Breast epithelium (tissue), 4 donors: ENCODE measurements around the gene SACS. TPM values are rescaled to one million over a fixed set of nuclear protein-coding genes. Genes with fewer than 3 reads are reported as not detected.

Experiments
- DNase-seq, 2 donors: peaks; one replicate each; pipeline ENCODE4 v3.0.0-alpha.2; 2019; ENCODE audit warnings: low spot score in 2 of 2
- H3K27ac ChIP-seq, 2 donors: fragments of 200-600 bp; sonication (generic) in 1 of 2; one replicate each; pipeline ENCODE4 v1.5.1; 2016 to 2019; ENCODE audit warnings: mild to moderate bottlenecking in 1 of 2
- H3K27me3 ChIP-seq, 2 donors: fragments of 200-600 bp; sonication (generic) in 1 of 2; one replicate each; pipeline versions ENCODE4 v1.5.1 to v1.6.0; 2017 to 2019; ENCODE audit warnings: control low read depth in 1 of 2, mild to moderate bottlenecking in 1 of 2
- H3K36me3 ChIP-seq: fragments of 200-600 bp; one replicate; pipeline ENCODE4 v1.5.1; 2019
- H3K4me1 ChIP-seq, 2 donors: fragments of 200-600 bp; sonication (generic); one replicate each; pipeline ENCODE4 v1.5.1; 2016 to 2019; ENCODE audit warnings: control low read depth in 1 of 2
- H3K4me3 ChIP-seq, 3 donors: fragments of 200-600 bp; sonication (generic); 1 replicate in 2 of 3; 2 replicates in 1 of 3; pipeline ENCODE4 v1.5.1; 2016 to 2019; ENCODE audit warnings: mild to moderate bottlenecking in 3 of 3, moderate library complexity in 2 of 3
- H3K9me3 ChIP-seq, 2 donors: fragments of 200-600 bp; sonication (generic) in 1 of 2; one replicate each; pipeline ENCODE4 v1.5.1; 2016 to 2019; ENCODE audit warnings: control low read depth in 1 of 2
- POLR2A ChIP-seq: fragments of 450-650 bp; IDR thresholded peaks from one replicate; pipeline ENCODE4 v1.6.1; 2016; ENCODE audit warnings: antibody characterized with exemption, mild to moderate bottlenecking, moderate library complexity
- POLR2AphosphoS5 ChIP-seq, 3 donors: sonication (generic); formaldehyde crosslinking; IDR thresholded peaks; one replicate each; pipeline ENCODE4 v1.6.1; 2017; ENCODE audit warnings: antibody characterized with exemption in 3 of 3
- intact Hi-C: fragments of 100-400 bp; cut with DNase I; formaldehyde crosslinking; loops from one replicate; pipeline ENCODE4 v1.15.1; 2023; ENCODE audit warnings: low total_unique reads
- total RNA-seq, 3 donors: library from RNA; depleted of rRNA; stranded (reverse); fragments of >200 nt; gene quantifications; one replicate each; pipeline ENCODE4 v1.1.0, GENCODE V29; 2016
- TF ChIP-seq, protein P1 (sequence below), 3 donors: fragments of 450-650 bp; IDR thresholded peaks; one replicate each; pipeline ENCODE4 v1.5.1; 2016 to 2017; ENCODE audit warnings: antibody characterized with exemption in 3 of 3, mild to moderate bottlenecking in 3 of 3, moderate library complexity in 3 of 3

Gene SACS
- total RNA-seq, 3 donors from 2014 or later, result 26.2 to 36.3 (median 32.4) TPM

DNA sequence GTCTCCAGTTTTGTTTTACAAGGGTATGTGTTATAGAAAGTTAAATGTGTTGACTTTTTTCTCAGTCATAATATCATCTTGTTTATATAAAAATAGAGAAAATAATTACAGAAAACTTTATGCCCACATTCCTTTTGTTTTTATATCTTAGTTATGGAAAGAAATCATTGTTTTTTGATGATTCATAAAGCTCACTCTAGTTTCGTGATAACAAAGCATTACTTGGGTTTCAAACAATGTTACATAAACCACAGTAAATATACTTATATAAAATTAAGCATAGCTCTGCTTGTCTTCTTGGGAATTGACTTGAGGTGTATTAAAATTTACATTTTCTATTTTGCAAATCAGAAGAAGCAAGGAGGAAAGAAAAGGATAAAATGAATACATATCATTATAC lies 140.9 kb downstream of the SACS start:
- Histone ChIP-seq H3K36me3 (no peaks in the 10 kb centered on the region), H3K9me3 (no peaks in the 10 kb centered on the region), H3K27me3 (no peaks in the 10 kb centered on the region), H3K4me1 (no peaks in the 10 kb centered on the region), H3K4me3 (no peak overlapping the region), H3K27ac (no peak overlapping the region)
- no peak for TF ChIP-seq POLR2AphosphoS5 (IDR thresholded peaks at IDR 0.05)
- TF ChIP-seq, protein P1, sequence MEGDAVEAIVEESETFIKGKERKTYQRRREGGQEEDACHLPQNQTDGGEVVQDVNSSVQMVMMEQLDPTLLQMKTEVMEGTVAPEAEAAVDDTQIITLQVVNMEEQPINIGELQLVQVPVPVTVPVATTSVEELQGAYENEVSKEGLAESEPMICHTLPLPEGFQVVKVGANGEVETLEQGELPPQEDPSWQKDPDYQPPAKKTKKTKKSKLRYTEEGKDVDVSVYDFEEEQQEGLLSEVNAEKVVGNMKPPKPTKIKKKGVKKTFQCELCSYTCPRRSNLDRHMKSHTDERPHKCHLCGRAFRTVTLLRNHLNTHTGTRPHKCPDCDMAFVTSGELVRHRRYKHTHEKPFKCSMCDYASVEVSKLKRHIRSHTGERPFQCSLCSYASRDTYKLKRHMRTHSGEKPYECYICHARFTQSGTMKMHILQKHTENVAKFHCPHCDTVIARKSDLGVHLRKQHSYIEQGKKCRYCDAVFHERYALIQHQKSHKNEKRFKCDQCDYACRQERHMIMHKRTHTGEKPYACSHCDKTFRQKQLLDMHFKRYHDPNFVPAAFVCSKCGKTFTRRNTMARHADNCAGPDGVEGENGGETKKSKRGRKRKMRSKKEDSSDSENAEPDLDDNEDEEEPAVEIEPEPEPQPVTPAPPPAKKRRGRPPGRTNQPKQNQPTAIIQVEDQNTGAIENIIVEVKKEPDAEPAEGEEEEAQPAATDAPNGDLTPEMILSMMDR (IDR thresholded peaks at IDR 0.05), result no peak
- TF ChIP-seq POLR2A, result no peak
- DNase-seq, result no peak
- intact Hi-C loops, result no loop called here

DNA sequence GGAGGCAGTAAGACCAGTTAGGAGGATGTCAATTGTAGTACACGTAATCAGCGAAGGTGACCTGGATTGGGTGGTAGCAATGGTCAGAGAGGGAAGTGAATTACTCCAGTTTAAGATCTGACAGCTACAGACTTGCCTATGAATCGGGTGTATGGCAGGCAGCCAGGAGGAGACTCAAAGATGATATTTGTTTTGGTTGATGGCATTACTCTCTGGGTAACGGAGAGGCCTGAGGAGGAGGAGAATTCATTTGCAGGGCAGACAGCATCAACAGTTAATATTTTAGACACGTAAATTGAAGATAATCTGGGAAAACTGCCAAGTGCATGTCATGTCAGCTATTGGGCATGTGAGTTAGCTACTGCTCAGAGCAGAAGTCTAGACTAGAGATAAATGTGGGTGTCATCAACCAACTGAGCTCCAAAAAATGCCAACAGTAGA lies 143.6 kb downstream of the SACS start:
- intact Hi-C loops, result no loop called here
- Histone ChIP-seq H3K36me3 (no peaks in the 10 kb centered on the region), H3K27me3 (no peaks in the 10 kb centered on the region), H3K4me1 (no peaks in the 10 kb centered on the region), H3K27ac (no peak overlapping the region), H3K9me3 (no peaks in the 10 kb centered on the region), H3K4me3 (no peak overlapping the region)
- DNase-seq, result no peak
- no peak for TF ChIP-seq POLR2AphosphoS5 (IDR thresholded peaks at IDR 0.05)
- no peak for TF ChIP-seq POLR2A
- TF ChIP-seq, protein P1 (IDR thresholded peaks at IDR 0.05), result no peak

DNA sequence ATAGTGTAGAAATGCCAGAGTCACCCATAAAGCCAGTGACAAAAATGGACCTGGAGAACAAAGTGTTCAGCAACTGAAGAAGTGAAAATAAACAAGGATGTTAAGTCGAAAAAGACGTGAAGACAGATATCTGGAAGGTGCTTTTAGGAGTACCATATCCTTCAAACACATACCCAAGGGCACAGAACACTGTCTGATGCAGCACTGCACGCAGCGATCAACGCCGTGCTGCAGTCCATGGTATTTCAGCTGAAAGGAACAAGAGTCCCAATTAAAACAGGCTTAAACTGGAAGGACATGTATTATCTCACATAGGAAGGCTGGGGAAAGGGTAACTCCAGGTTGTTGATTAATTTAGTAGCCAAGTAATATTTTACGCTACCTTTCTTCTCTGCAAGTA lies 144.5 kb downstream of the SACS start:
- Histone ChIP-seq H3K27ac (no peak overlapping the region), H3K27me3 (no peaks in the 10 kb centered on the region), H3K4me3 (no peak overlapping the region), H3K36me3 (no peaks in the 10 kb centered on the region), H3K9me3 (no peaks in the 10 kb centered on the region), H3K4me1 (no peaks in the 10 kb centered on the region)
- TF ChIP-seq POLR2AphosphoS5 (IDR thresholded peaks at IDR 0.05) (no peak), POLR2A (no peak)
- TF ChIP-seq, protein P1 (IDR thresholded peaks at IDR 0.05), result no peak
- no peak for DNase-seq
- intact Hi-C loops, result no loop called here

DNA sequence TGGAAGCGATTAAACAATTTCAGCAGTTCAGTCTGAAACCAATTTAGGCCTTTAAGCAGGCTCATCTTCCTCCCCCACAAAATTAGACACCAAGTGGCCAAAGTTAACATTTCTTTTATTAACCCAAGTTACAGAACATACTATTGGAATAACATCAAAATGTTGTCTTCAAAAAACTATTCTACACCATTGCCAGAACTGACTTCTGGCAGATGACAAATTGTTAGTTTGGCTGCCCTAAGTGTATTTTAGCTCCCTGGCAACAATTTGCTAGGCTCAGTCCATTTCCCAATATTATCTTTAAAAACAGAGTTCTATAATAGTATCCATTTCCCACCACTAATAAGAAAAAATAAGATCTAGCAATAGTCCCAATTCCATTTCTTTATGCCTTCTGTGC lies 144.9 kb downstream of the SACS start:
- intact Hi-C loops, result no loop called here
- H3K27me3 ChIP-seq, result no peaks in the 10 kb centered on the region
- no peaks in the 10 kb centered on the region for H3K9me3 ChIP-seq
- H3K36me3 ChIP-seq, result no peaks in the 10 kb centered on the region
- H3K4me3 ChIP-seq, result no peak overlapping the region
- H3K4me1 ChIP-seq, result no peaks in the 10 kb centered on the region
- TF ChIP-seq POLR2A, result no peak
- no peak for TF ChIP-seq POLR2AphosphoS5 (IDR thresholded peaks at IDR 0.05)
- TF ChIP-seq, protein P1 (IDR thresholded peaks at IDR 0.05), result no peak
- DNase-seq, result no peak
- no peak overlapping the region for H3K27ac ChIP-seq

DNA sequence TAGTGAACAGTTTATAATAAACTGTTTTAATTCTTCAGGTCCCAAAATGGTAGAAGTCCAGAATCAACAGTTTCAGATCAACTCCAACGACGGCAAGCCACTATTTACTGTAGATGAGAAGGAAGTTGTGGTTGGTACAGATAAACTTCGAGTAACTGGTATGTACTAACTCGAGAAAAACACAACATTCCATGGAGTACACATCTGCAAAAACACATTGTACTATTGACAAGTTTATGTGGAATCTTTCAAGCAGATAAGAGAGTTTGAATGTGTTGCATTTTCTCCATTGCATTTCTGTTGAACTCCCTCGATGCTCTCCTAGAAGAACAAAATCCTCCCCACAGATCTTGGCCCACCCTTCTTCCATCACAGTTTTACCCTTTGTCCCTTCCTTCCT lies 154.2 kb downstream of the SACS start:
- DNase-seq, result no peak
- Histone ChIP-seq H3K4me1 (no peaks in the 10 kb centered on the region), H3K9me3 (no peaks in the 10 kb centered on the region), H3K4me3 (no peak overlapping the region), H3K27ac (no peak overlapping the region), H3K36me3 (no peaks in the 10 kb centered on the region), H3K27me3 (no peaks in the 10 kb centered on the region)
- TF ChIP-seq POLR2AphosphoS5 (IDR thresholded peaks at IDR 0.05), result no peak
- intact Hi-C loops, result no loop called here

Other genes starting within 250 kb of the SACS start
- gene TNFRSF19, start 136.7 kb upstream of the SACS start, total RNA-seq, result 1 to 10 TPM; 5.3 to 9.1 (median 7.9) TPM